HepG2 (cell line): ENCODE data around the gene ZNF429. TPM values are rescaled to one million over a fixed set of nuclear protein-coding genes. Genes with fewer than 3 reads are reported as not detected.

ENCODE experiments used
- ASH2L ChIP-seq: fragments of 300-600, 200-600 bp; sonication (generic); IDR thresholded peaks from 2 replicates; pipeline ENCODE4 v1.7.0; 2017; ENCODE audit warnings: low read depth, mild to moderate bottlenecking, moderate library complexity, mixed read lengths, low read length; ENCODE audit not compliant: insufficient read length
- CENPBD1 ChIP-seq: sonication (generic); formaldehyde crosslinking; IDR thresholded peaks from 2 replicates; pipeline ENCODE4 v1.8.0; 2022; ENCODE audit warnings: missing genetic modification reagents, low read depth, mild to moderate bottlenecking, borderline replicate concordance
- CREB1 ChIP-seq, 2 experiments: fragments of 450-650 bp in 1 of 2; IDR thresholded peaks; 2 replicates each; pipeline ENCODE4 v1.6.1; 2016 to 2017; ENCODE audit warnings: control low read depth in 1 of 2, mild to moderate bottlenecking in 1 of 2, missing compliant biosample characterization in 1 of 2, missing genetic modification characterization in 1 of 2
- CSRNP1 ChIP-seq: sonication (generic); formaldehyde crosslinking; IDR thresholded peaks from 2 replicates; pipeline ENCODE4 v1.8.1; 2023; ENCODE audit warnings: mild to moderate bottlenecking, missing genetic modification reagents
- DMAP1 ChIP-seq: IDR thresholded peaks from 2 replicates; pipeline ENCODE4 v1.6.1; 2016
- FOSL1 ChIP-seq: sonication (generic); formaldehyde crosslinking; IDR thresholded peaks from 2 replicates; pipeline ENCODE4 v1.9.0; 2021; ENCODE audit warnings: missing genetic modification reagents, borderline replicate concordance
- FOSL2 ChIP-seq: sonication (generic); formaldehyde crosslinking; IDR thresholded peaks from 2 replicates; pipeline ENCODE4 v1.4.0; 2020; ENCODE audit warnings: missing genetic modification reagents
- HOMEZ ChIP-seq: IDR thresholded peaks from 2 replicates; pipeline ENCODE4 v1.6.1; 2016; ENCODE audit warnings: low read depth
- MEF2D ChIP-seq: sonication (generic); formaldehyde crosslinking; IDR thresholded peaks from 2 replicates; pipeline ENCODE4 v1.5.1; 2020; ENCODE audit warnings: mild to moderate bottlenecking, missing genetic modification reagents
- NCOA1 ChIP-seq: sonication (generic); formaldehyde crosslinking; IDR thresholded peaks from 2 replicates; pipeline ENCODE4 v1.9.0; 2021; ENCODE audit warnings: missing genetic modification reagents
- PRDM15 ChIP-seq: sonication (generic); formaldehyde crosslinking; IDR thresholded peaks from 2 replicates; pipeline ENCODE4 v1.4.0; 2020; ENCODE audit warnings: missing genetic modification reagents
- SOX6 ChIP-seq, 2 experiments: fragments of 450-650 bp in 1 of 2; sonication (generic) in 1 of 2; formaldehyde crosslinking in 1 of 2; IDR thresholded peaks; 2 replicates each; pipeline versions ENCODE4 v1.4.0 to v1.6.1; 2017 to 2020; ENCODE audit warnings: antibody characterized with exemption in 1 of 2, mild to moderate bottlenecking in 1 of 2, missing genetic modification reagents in 1 of 2
- ZIK1 ChIP-seq: sonication (generic); formaldehyde crosslinking; IDR thresholded peaks from 2 replicates; pipeline ENCODE4 v1.5.0; 2020; ENCODE audit warnings: mild to moderate bottlenecking, low read depth, missing genetic modification reagents, borderline replicate concordance
- ZNF18 ChIP-seq: sonication (generic); formaldehyde crosslinking; IDR thresholded peaks from 2 replicates; pipeline ENCODE4 v1.8.0; 2022; ENCODE audit warnings: mild to moderate bottlenecking, missing genetic modification reagents; ENCODE audit not compliant: insufficient replicate concordance
- ZNF512 ChIP-seq: sonication (generic); formaldehyde crosslinking; IDR thresholded peaks from 2 replicates; pipeline ENCODE4 v1.4.0; 2020; ENCODE audit warnings: mild to moderate bottlenecking, missing genetic modification reagents
- ZNF891 ChIP-seq: sonication (generic); formaldehyde crosslinking; IDR thresholded peaks from 2 replicates; pipeline ENCODE4 v1.5.0; 2020; ENCODE audit warnings: mild to moderate bottlenecking, missing genetic modification reagents
- polyA plus RNA-seq, 8 experiments: library from polyadenylated mRNA; depleted of rRNA in 3 of 8; stranded (reverse) in 7 of 8; unstranded in 1 of 8; fragments of >200 nt; fragmentation: Illumina TruSeq in 4 of 8; extraction: Trizol in 4 of 8; gene quantifications; 2 replicates each; pipeline versions ENCODE4 v1.2.1 to v1.2.3, GENCODE V29; 2011 to 2016; ENCODE audit warnings: low read depth in 4 of 8, missing spikeins in 1 of 8, mixed read lengths in 1 of 8; ENCODE audit not compliant: insufficient read depth in 1 of 8
- total RNA-seq, 5 experiments: library from RNA; depleted of rRNA; stranded (reverse); fragments of >200 nt; fragmentation: Illumina TruSeq; extraction: Trizol; gene quantifications; 2 replicates each; pipeline ENCODE4 v1.2.3, GENCODE V29; 2016; ENCODE audit warnings: low read depth in 1 of 5

The ZNF429 gene
- total and polyA plus RNA-seq, 2 of the 13 experiments (the other 11 are each of a cell fraction or from before 2014, with no cell fraction given), result 3.3 to 3.4 TPM

- no peak for TF ChIP-seq ZNF512
- no peak for TF ChIP-seq SOX6 (IDR thresholded peaks at IDR 0.05)
- TF ChIP-seq SOX6 (CRISPR knock-in tag; IDR thresholded peaks at IDR 0.05), result no peak
- TF ChIP-seq HOMEZ (CRISPR knock-in tag), result no peak
- no peak for TF ChIP-seq CSRNP1 (CRISPR knock-in tag)
- no peak for TF ChIP-seq ZNF18 (CRISPR knock-in tag)
- no peak for TF ChIP-seq PRDM15
- no peak for TF ChIP-seq CENPBD1 (CRISPR knock-in tag)
- TF ChIP-seq DMAP1, result peak; percentile 60
- TF ChIP-seq MEF2D (CRISPR knock-in tag), result no peak
- no peak for TF ChIP-seq FOSL2 (CRISPR knock-in tag)
- no peak for TF ChIP-seq CREB1 (IDR thresholded peaks at IDR 0.05)
- TF ChIP-seq CREB1 (CRISPR knock-in tag; IDR thresholded peaks at IDR 0.05), result peak; percentile 59
- TF ChIP-seq ASH2L, result peak; percentile 47
- TF ChIP-seq FOSL1 (CRISPR knock-in tag), result no peak
- 0 out of 2 replicates have a peak, but pooled peaks have one; percentile 52 for TF ChIP-seq ZNF891 (CRISPR knock-in tag)
- no peak for TF ChIP-seq ZIK1 (CRISPR knock-in tag)
- TF ChIP-seq NCOA1 (CRISPR knock-in tag), result no peak
These were observed at the start of gene ZNF429 (continued) for GRCh38 chr19:21505459-21506451.
